Esophagus (tissue), 2 donors: ENCODE results near the gene POLG2. TPM values are rescaled to one million over a fixed set of nuclear protein-coding genes. Genes with fewer than 3 reads are reported as not detected.

Experiments
- H3K27ac ChIP-seq, 2 donors: one replicate each; pipeline ENCODE4 v1.5.1; 2013; ENCODE audit warnings: low read depth in 2 of 2, mild to moderate bottlenecking in 2 of 2, inconsistent platforms in 1 of 2, low read length in 1 of 2, moderate library complexity in 1 of 2
- H3K27me3 ChIP-seq, 2 donors: one replicate each; pipeline ENCODE4 v1.6.1; 2013; ENCODE audit warnings: low read length in 2 of 2, control low read depth in 1 of 2, mild to moderate bottlenecking in 1 of 2; ENCODE audit not compliant: insufficient read depth in 2 of 2, control insufficient read depth in 1 of 2
- H3K36me3 ChIP-seq, 2 donors: one replicate each; pipeline ENCODE4 v1.6.1; 2013; ENCODE audit warnings: low read length in 1 of 2; ENCODE audit not compliant: control insufficient read depth in 2 of 2, insufficient read depth in 2 of 2
- H3K4me1 ChIP-seq, 2 donors: one replicate each; pipeline ENCODE4 v1.6.1; 2013; ENCODE audit warnings: low read length in 1 of 2; ENCODE audit not compliant: control insufficient read depth in 2 of 2, insufficient read depth in 2 of 2
- H3K4me3 ChIP-seq, 2 donors: one replicate each; pipeline ENCODE4 v1.5.1; 2013; ENCODE audit warnings: low read length in 2 of 2, mild to moderate bottlenecking in 2 of 2, low read depth in 1 of 2, moderate library complexity in 1 of 2
- H3K9me3 ChIP-seq, 2 donors: one replicate each; pipeline ENCODE4 v1.6.1; 2013; ENCODE audit warnings: mild to moderate bottlenecking in 2 of 2, low read depth in 1 of 2, low read length in 1 of 2, moderate library complexity in 1 of 2; ENCODE audit not compliant: control insufficient read depth in 2 of 2, insufficient read depth in 1 of 2
- WGBS, 2 donors: extraction: QIAGEN DNeasy Blood & Tissue Kit; methylation state at CpG; one replicate each; pipeline ENCODE4 v1.1.7; 2013; 5-methylcytosine and 5-hydroxymethylcytosine counted together
- polyA plus RNA-seq, 2 donors: library from polyadenylated mRNA; stranded (reverse); fragments of 200-250 nt; gene quantifications; one replicate each; pipeline ENCODE4 v1.2.3, GENCODE V29; 2013
- donor health status: healthy with polysubstance abuse.
- donor health status: Bipolar disorder and iron deficiency.

The POLG2 gene
- polyA plus RNA-seq = 1 to 10 TPM; 4.2 to 6.7 TPM

DNA sequence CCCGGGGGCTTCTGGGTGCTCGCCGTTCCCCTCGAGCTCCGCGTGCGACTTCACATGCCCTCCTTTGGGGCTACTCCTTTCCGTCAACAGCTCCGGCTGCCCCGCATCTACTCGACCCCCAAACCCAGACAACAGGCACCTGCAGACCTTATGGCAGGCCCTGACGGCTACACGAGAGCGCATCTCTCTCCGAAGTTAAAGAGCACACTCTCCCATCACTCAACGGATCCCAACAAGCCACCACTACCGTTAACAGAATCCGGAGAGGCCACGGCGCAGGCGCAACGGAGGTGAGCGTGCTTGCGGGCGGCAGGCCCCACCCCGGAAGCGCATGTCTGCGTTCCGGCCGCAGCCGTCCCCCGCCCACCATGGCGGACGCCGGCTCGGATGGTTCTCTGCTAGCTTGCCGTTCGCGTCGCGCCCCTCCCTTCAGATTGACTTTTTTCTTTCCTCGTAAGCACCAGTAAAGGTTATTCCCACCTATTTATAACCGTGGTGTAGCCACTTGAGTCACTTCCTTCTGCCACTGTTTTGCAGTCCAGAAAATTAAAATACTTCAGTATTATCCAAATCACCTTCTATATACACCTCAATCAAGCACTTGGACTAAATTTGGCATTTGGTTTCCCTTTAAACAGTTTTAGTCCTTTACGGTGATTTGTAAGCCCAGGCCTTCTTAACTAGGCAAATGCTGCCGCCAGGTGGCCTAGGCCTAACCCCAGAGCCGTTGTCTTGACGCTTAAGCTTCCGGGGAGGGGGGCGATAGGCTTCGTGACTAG is at the start of gene POLG2:
POLG2 (minus strand) TSS at position 269 of the 779 bp plus-strand sequence; CDS start at position 183, 86 bp downstream.
- H3K4me1 ChIP-seq = peaks cover 0 to 2% of the 10 kb centered on the region in 2 donors
- peaks cover 14% of the 10 kb centered on the region in 2 donors for H3K36me3 ChIP-seq
- no peaks in the 10 kb centered on the region for H3K9me3 ChIP-seq
- no peaks in the 10 kb centered on the region for H3K27me3 ChIP-seq
- 1% methylated on average over 49 to 50 of the region's 50 CpGs for WGBS, 2 donors
- H3K27ac ChIP-seq = peak within 1 kb of the TSS; percentile 91
- peak within 1 kb of the TSS; percentile 66 to 86 for H3K4me3 ChIP-seq

DNA sequence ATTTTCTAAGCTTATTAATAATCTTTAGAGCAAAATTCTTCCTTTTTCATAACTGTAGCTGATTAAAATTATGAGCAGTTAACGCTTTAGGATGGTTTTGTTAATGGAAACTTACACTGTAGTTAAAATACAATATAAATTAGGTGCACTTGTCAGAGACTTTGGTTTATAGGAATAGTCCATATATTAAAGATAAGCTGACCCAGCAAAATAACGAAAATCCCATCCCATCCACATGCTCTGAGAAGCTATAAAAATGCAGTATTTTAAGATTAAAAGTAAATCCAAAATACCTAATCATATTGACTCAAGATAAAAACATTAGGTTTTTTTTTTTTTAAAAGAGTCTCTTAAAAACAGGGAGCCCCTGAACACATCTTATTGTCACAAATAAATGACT is 47.9 kb upstream of the POLG2 start:
- Histone ChIP-seq H3K36me3 (peaks cover 4 to 8% of the 10 kb centered on the region in 2 donors), H3K4me1 (no peaks in the 10 kb centered on the region)
- WGBS, 2 donors = 94 to 100% methylated on average over 2 of the region's 2 CpGs

DNA sequence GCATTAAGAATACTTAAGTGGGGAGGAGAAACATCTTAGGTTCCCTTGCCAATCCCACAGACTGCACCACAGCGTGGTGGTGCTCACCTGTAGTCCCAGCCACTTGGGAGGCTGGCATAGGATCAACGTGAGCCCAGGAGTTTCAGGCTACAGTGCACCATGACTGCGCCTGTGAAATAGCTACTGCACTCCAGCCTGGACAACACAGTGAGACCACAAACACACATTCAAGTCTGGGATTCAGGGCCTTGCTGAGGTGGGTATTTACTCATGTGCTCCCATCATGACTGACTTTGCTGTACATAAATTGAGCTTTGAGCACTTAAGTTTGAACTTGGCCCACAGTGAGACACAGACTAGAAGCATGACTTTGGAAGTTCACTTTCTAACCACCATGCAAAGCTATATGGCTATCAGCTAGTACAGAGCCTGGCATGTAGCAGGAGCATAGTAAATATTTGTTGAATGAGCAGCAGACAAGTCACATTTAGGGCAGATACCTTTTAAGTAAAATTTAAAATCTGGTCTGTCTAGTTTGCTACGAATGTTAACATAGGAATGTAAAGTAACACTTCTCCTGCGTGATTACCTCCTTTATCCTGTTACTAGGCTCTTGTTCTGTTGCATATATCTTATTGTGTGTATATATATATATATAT is 43.4 kb upstream of the POLG2 start:
- Histone ChIP-seq H3K27me3 (no peaks in the 10 kb centered on the region), H3K9me3 (no peaks in the 10 kb centered on the region), H3K27ac (no peak overlapping the region), H3K4me1 (no peaks in the 10 kb centered on the region), H3K4me3 (no peak overlapping the region), H3K36me3 (peaks cover 5 to 6% of the 10 kb centered on the region in 2 donors)
- 89 to 92% methylated on average over 5 of the region's 5 CpGs for WGBS, 2 donors

More for the DNA sequence above, 47.9 kb upstream of the POLG2 start:
- no peak overlapping the region for H3K4me3 ChIP-seq
- H3K9me3 ChIP-seq = no peaks in the 10 kb centered on the region
- no peak overlapping the region for H3K27ac ChIP-seq
- no peaks in the 10 kb centered on the region for H3K27me3 ChIP-seq

DNA sequence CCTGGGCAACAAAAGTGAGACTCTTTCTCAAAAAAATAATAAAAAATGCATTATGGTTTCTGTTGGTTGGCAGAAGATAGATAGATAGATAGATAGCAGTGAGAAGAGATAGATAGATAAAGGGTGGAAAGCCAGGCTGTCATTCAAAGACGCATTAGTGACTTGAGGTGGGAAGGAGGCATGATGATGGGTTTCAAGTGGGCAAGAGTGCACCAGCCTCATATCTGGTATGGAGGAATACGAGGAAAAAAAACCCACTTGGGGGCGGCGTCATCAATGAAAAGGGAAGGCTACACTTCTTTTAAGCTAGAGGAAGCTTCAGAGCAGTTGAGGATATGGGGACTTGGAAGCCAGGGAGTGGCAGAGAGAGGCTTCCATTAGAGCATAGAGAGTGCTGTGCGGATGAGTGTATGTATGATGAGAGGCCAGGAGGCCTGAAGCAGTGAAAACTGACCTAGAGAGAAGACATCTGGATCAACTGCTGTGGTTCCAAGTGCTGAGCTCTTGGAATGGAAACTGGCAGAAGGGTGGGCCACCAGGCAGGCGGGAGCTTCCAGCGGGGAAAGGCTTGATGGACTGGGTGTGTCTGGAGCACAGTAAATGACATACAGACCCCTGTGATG is 41.8 kb upstream of the POLG2 start:
- Histone ChIP-seq H3K27ac (no peak overlapping the region), H3K9me3 (no peaks in the 10 kb centered on the region), H3K27me3 (no peaks in the 10 kb centered on the region), H3K36me3 (peaks cover 9 to 11% of the 10 kb centered on the region in 2 donors), H3K4me1 (no peaks in the 10 kb centered on the region), H3K4me3 (no peak overlapping the region)
- WGBS, 2 donors = 86 to 90% methylated on average over 7 of the region's 7 CpGs

DNA sequence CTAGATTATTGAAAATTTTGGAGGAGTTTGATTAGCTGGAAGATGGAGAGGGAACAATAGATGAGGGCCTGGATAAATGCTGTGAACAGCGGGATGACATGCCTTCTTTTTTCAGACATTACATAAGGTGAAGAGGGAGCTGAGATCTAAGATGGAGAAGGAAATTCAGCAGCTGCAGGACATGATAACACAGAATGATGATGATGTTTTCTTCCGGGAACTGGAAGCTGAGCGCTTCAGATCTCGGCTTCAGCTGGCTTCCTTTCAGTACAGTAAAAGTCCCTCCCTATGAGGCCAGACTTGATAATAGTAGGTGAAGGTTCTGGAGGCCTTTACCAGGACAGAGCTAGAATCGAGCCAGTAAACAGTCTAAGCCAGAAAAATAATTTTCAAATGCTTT is 40.6 kb upstream of the POLG2 start:
- H3K36me3 ChIP-seq = peaks cover 9 to 12% of the 10 kb centered on the region in 2 donors
- WGBS, 2 donors = 83 to 92% methylated on average over 5 of the region's 5 CpGs
- no peaks in the 10 kb centered on the region for H3K9me3 ChIP-seq
- H3K4me1 ChIP-seq = no peaks in the 10 kb centered on the region
- no peak overlapping the region for H3K4me3 ChIP-seq
- no peaks in the 10 kb centered on the region for H3K27me3 ChIP-seq
- no peak overlapping the region for H3K27ac ChIP-seq

DNA sequence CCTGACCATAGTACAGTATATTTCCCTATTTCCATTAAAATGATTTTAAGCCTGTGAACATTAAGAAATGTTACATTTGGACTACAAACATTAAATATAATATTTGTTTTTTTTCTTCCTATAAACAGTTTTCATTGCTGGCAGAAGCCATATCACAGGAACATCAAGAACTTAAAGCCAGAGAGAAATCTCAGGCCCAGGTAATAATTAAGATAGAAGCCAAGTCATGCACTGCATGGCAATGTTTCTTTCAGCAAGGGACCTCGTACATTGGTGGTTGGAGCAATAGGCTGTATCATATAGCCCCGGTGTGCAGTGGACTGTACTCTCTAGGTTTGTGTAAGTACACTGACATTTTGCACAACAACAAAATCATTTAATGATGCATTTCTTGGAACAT is 40.1 kb upstream of the POLG2 start:
- Histone ChIP-seq H3K9me3 (no peaks in the 10 kb centered on the region), H3K36me3 (peaks cover 14 to 17% of the 10 kb centered on the region in 2 donors), H3K27me3 (no peaks in the 10 kb centered on the region), H3K4me1 (no peaks in the 10 kb centered on the region), H3K27ac (no peak overlapping the region), H3K4me3 (no peak overlapping the region)
- 85 to 88% methylated on average over 2 of the region's 2 CpGs for WGBS, 2 donors

DNA sequence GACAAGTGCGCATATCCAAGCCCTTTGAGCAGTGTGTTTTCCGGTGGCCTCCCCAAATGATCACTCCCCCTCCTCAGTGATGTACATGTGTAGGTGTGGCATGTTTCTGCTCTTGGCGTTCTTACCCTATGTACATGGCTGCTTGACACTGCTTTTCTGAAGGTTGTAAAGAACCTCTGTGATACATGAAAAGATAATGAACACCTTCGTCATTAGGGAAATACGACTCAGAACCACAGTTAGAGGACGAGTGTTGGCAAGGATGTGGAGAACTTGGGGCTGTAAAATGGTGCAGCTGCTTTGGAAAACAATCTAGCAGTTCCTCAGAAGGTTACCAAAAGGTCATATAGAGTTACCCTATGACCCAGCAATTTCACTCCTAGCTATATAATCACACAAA is 38.5 kb upstream of the POLG2 start:
- Histone ChIP-seq H3K9me3 (no peaks in the 10 kb centered on the region), H3K4me1 (no peaks in the 10 kb centered on the region), H3K27me3 (no peaks in the 10 kb centered on the region), H3K36me3 (peaks cover 16 to 20% of the 10 kb centered on the region in 2 donors), H3K4me3 (no peak overlapping the region), H3K27ac (no peak overlapping the region)
- 79% methylated on average over 6 of the region's 6 CpGs for WGBS, 2 donors

DNA sequence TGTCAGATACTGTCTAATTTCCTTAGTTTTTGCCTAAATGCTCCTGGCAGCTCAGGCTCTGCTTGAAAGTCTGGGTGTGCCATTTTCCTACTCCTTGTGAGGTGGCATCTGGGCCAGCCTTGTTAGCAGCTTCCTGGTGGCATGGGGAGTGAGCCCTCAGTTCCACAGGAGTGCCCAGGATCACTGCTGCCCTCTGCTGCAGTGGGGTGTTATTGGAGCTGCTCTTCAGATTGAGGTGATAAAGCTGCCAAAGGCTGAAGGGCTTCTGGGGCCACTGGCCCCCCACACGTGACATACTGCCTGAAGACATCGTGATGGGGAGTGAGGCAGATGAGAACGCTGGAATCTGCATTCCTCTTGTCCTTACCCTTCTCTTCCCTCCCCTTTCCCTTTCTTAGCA is 37.3 kb upstream of the POLG2 start:
- Histone ChIP-seq H3K27me3 (no peaks in the 10 kb centered on the region), H3K36me3 (peaks cover 16% of the 10 kb centered on the region in 2 donors), H3K9me3 (no peaks in the 10 kb centered on the region), H3K27ac (no peak overlapping the region), H3K4me3 (no peak overlapping the region), H3K4me1 (no peaks in the 10 kb centered on the region)
- 78% methylated on average over 3 of the region's 3 CpGs for WGBS, 2 donors

DNA sequence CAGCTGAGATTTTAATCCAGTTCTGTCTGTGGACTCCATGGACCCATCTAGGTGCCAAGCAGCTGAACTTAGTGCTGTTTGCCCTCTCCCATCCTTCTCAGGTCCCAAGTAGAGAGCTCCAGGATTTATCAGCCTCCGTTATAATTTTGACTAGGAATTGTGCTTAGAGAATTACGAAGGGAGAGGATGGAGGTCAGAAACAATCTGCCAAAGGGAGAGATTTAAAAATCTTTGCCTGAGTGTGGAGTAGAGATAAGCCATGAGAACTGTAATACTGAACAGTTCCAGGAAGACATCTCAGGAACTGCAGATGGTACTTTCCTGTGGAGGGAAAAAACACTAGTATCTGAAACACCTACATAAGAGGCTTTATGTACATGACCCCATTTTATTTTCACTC is 36.9 kb upstream of the POLG2 start:
- no peak overlapping the region for H3K27ac ChIP-seq
- no peaks in the 10 kb centered on the region for H3K4me1 ChIP-seq
- H3K27me3 ChIP-seq = no peaks in the 10 kb centered on the region
- peaks cover 15 to 16% of the 10 kb centered on the region in 2 donors for H3K36me3 ChIP-seq
- H3K4me3 ChIP-seq = no peak overlapping the region
- 83 to 94% methylated on average over 2 of the region's 2 CpGs for WGBS, 2 donors
- H3K9me3 ChIP-seq = no peaks in the 10 kb centered on the region
